Naive B cell (primary cell): ENCODE results near the gene SHISA3. TPM values are rescaled to one million over a fixed set of nuclear protein-coding genes. Genes with fewer than 3 reads are reported as not detected.

Experiments used
- ATAC-seq, 2 donors: fragments of 150-1000 bp; cut with Tn5 transposase; 2 replicates each; pipeline ENCODE4 v1.10.0; 2021; ENCODE audit warnings: low read depth in 2 of 2, mild to moderate bottlenecking in 2 of 2, moderate library complexity in 2 of 2
- DNase-seq: peaks from one replicate; pipeline ENCODE4 v3.0.0; 2022
- H3K27ac Mint-ChIP-seq, 6 donors: one replicate each; pipeline ENCODE4 v1.8.0; 2020 to 2022; ENCODE audit warnings: mild to moderate bottlenecking in 6 of 6, mixed read lengths in 6 of 6, moderate library complexity in 5 of 6, inconsistent platforms in 2 of 6
- H3K27me3 Mint-ChIP-seq, 3 donors: one replicate each; pipeline ENCODE4 v1.8.0; 2021 to 2022; ENCODE audit warnings: mixed read lengths in 3 of 3, mild to moderate bottlenecking in 1 of 3
- H3K36me3 Mint-ChIP-seq, 2 donors: one replicate each; pipeline ENCODE4 v1.8.0; 2020 to 2022; ENCODE audit warnings: mixed read lengths in 2 of 2, inconsistent platforms in 1 of 2, mild to moderate bottlenecking in 1 of 2
- H3K4me1 Mint-ChIP-seq, 3 donors: one replicate each; pipeline ENCODE4 v1.8.0; 2020 to 2022; ENCODE audit warnings: mixed read lengths in 3 of 3, inconsistent platforms in 1 of 3, mild to moderate bottlenecking in 1 of 3, moderate library complexity in 1 of 3
- H3K4me3 Mint-ChIP-seq, 8 donors: one replicate each; pipeline ENCODE4 v1.8.0; 2020 to 2022; ENCODE audit warnings: mild to moderate bottlenecking in 8 of 8, mixed read lengths in 8 of 8, moderate library complexity in 8 of 8, inconsistent platforms in 2 of 8
- H3K9me3 Mint-ChIP-seq, 7 donors: one replicate each; pipeline ENCODE4 v1.8.0; 2020 to 2022; ENCODE audit warnings: mixed read lengths in 7 of 7, mild to moderate bottlenecking in 5 of 7, inconsistent platforms in 2 of 7, moderate library complexity in 1 of 7
- polyA plus RNA-seq, 6 donors: library from polyadenylated mRNA; unstranded; fragments of 300-500 nt; fragmentation: Illumina TruSeq; gene quantifications; one replicate each; pipeline ENCODE4 v1.2.3, GENCODE V29; 2021; ENCODE audit warnings: low read depth in 6 of 6

The SHISA3 gene
- not detected for polyA plus RNA-seq

- ATAC-seq (peak; percentile 47 to 59), DNase-seq (peak; percentile 9)
- Mint-ChIP-seq H3K36me3 (no peaks in the 10 kb centered on the region), H3K27me3 (peaks cover 46 to 61% (median 58%) of the 10 kb centered on the region in 3 donors), H3K27ac (peak within 1 kb of the TSS in 1 of 6 donors; percentile 73), H3K9me3 (no peaks in the 10 kb centered on the region), H3K4me1 (peaks cover 20 to 40% (median 35%) of the 10 kb centered on the region in 3 donors), H3K4me3 (peak within 1 kb of the TSS; percentile 84 to 94 (median 92))
Measured at GRCh38 chr4:42396752-42397634, at the start of gene SHISA3. Gene SHISA3 (plus strand): TSS chr4:42397488. CDS start chr4:42398057, 569 bp downstream.

GRCh38 chr4:42348247-42348646, 49.0 kb upstream of the SHISA3 start:
- no peak for DNase-seq
- H3K4me3 Mint-ChIP-seq: no peak overlapping the region
- H3K27ac Mint-ChIP-seq: no peak overlapping the region
- peaks cover 3 to 5% (median 5%) of the 10 kb centered on the region in 3 donors for H3K27me3 Mint-ChIP-seq
- H3K4me1 Mint-ChIP-seq: peaks cover 0 to 3% (median 0%) of the 10 kb centered on the region in 3 donors
- ATAC-seq: no peak
- peaks cover 0 to 3% (median 0%) of the 10 kb centered on the region in 7 donors for H3K9me3 Mint-ChIP-seq
- H3K36me3 Mint-ChIP-seq: no peaks in the 10 kb centered on the region

- Mint-ChIP-seq H3K4me1 (peaks cover 0 to 3% (median 0%) of the 10 kb centered on the region in 3 donors), H3K4me3 (no peak overlapping the region), H3K36me3 (no peaks in the 10 kb centered on the region), H3K27ac (no peak overlapping the region), H3K27me3 (peaks cover 3 to 6% (median 5%) of the 10 kb centered on the region in 3 donors), H3K9me3 (peaks cover 0 to 3% (median 0%) of the 10 kb centered on the region in 7 donors)
- no peak for DNase-seq
- no peak for ATAC-seq
Measured at GRCh38 chr4:42348692-42349091, 48.6 kb upstream of the SHISA3 start.

- H3K27ac Mint-ChIP-seq: no peak overlapping the region
- no peaks in the 10 kb centered on the region for H3K36me3 Mint-ChIP-seq
- ATAC-seq (no peak), DNase-seq (no peak)
- H3K27me3 Mint-ChIP-seq: peaks cover 15 to 26% (median 16%) of the 10 kb centered on the region in 3 donors
- H3K4me1 Mint-ChIP-seq: no peaks in the 10 kb centered on the region
- peaks cover 0 to 3% (median 0%) of the 10 kb centered on the region in 7 donors for H3K9me3 Mint-ChIP-seq
- H3K4me3 Mint-ChIP-seq: no peak overlapping the region
Measured at GRCh38 chr4:42350611-42351182, 46.6 kb upstream of the SHISA3 start.

- ATAC-seq (no peak), DNase-seq (no peak)
- Mint-ChIP-seq H3K27me3 (peaks cover 27 to 38% (median 29%) of the 10 kb centered on the region in 3 donors), H3K9me3 (peaks cover 0 to 3% (median 0%) of the 10 kb centered on the region in 7 donors), H3K27ac (no peak overlapping the region), H3K4me1 (peaks cover 0 to 2% (median 0%) of the 10 kb centered on the region in 3 donors), H3K36me3 (no peaks in the 10 kb centered on the region), H3K4me3 (no peak overlapping the region)
Measured at GRCh38 chr4:42352049-42352448, 45.2 kb upstream of the SHISA3 start.

- Mint-ChIP-seq H3K4me3 (no peak overlapping the region), H3K27me3 (peaks cover 45 to 51% (median 45%) of the 10 kb centered on the region in 3 donors)
Measured at GRCh38 chr4:42357325-42357724, 40.0 kb upstream of the SHISA3 start.

GRCh38 chr4:42359711-42360110, 37.6 kb upstream of the SHISA3 start:
- Mint-ChIP-seq H3K27me3 (peaks cover 39 to 43% (median 41%) of the 10 kb centered on the region in 3 donors), H3K27ac (no peak overlapping the region), H3K9me3 (peaks cover 0 to 7% (median 5%) of the 10 kb centered on the region in 7 donors), H3K4me1 (peaks cover 0 to 3% (median 0%) of the 10 kb centered on the region in 3 donors), H3K4me3 (no peak overlapping the region), H3K36me3 (no peaks in the 10 kb centered on the region)
- DNase-seq (no peak), ATAC-seq (no peak)

More at GRCh38 chr4:42357325-42357724, 40.0 kb upstream of the SHISA3 start:
- ATAC-seq: no peak
- Mint-ChIP-seq H3K4me1 (peaks cover 0 to 2% (median 0%) of the 10 kb centered on the region in 3 donors), H3K27ac (no peak overlapping the region), H3K9me3 (peaks cover 0 to 5% (median 0%) of the 10 kb centered on the region in 7 donors), H3K36me3 (no peaks in the 10 kb centered on the region)
- DNase-seq: no peak

GRCh38 chr4:42360256-42360669, 37.0 kb upstream of the SHISA3 start:
- DNase-seq (no peak), ATAC-seq (no peak)
- H3K27me3 Mint-ChIP-seq: peaks cover 36 to 43% (median 37%) of the 10 kb centered on the region in 3 donors
- H3K36me3 Mint-ChIP-seq: no peaks in the 10 kb centered on the region
- H3K9me3 Mint-ChIP-seq: peaks cover 0 to 7% (median 5%) of the 10 kb centered on the region in 7 donors
- H3K27ac Mint-ChIP-seq: peak overlapping the region in 1 of 6 donors; percentile 13
- H3K4me1 Mint-ChIP-seq: peaks cover 0 to 5% (median 0%) of the 10 kb centered on the region in 3 donors
- no peak overlapping the region for H3K4me3 Mint-ChIP-seq

- Mint-ChIP-seq H3K4me3 (no peak overlapping the region), H3K27me3 (peaks cover 24 to 35% (median 25%) of the 10 kb centered on the region in 3 donors), H3K36me3 (no peaks in the 10 kb centered on the region), H3K9me3 (peaks cover 0 to 7% (median 5%) of the 10 kb centered on the region in 7 donors), H3K4me1 (peaks cover 0 to 5% (median 0%) of the 10 kb centered on the region in 3 donors), H3K27ac (no peak overlapping the region)
- DNase-seq (no peak), ATAC-seq (no peak)
Measured at GRCh38 chr4:42361456-42361855, 35.8 kb upstream of the SHISA3 start.

- Mint-ChIP-seq H3K9me3 (peaks cover 0 to 7% (median 3%) of the 10 kb centered on the region in 7 donors), H3K4me3 (no peak overlapping the region), H3K27ac (no peak overlapping the region), H3K36me3 (no peaks in the 10 kb centered on the region), H3K4me1 (peaks cover 0 to 4% (median 0%) of the 10 kb centered on the region in 3 donors), H3K27me3 (peaks cover 16 to 34% (median 24%) of the 10 kb centered on the region in 3 donors)
- ATAC-seq (no peak), DNase-seq (no peak)
Measured at GRCh38 chr4:42362591-42362990, 34.7 kb upstream of the SHISA3 start.

GRCh38 chr4:42363614-42364013, 33.7 kb upstream of the SHISA3 start:
- no peaks in the 10 kb centered on the region for H3K36me3 Mint-ChIP-seq
- peaks cover 0 to 7% (median 3%) of the 10 kb centered on the region in 7 donors for H3K9me3 Mint-ChIP-seq
- no peak for ATAC-seq
- DNase-seq: no peak
- no peak overlapping the region for H3K27ac Mint-ChIP-seq
- H3K4me1 Mint-ChIP-seq: peaks cover 0 to 4% (median 0%) of the 10 kb centered on the region in 3 donors
- H3K4me3 Mint-ChIP-seq: no peak overlapping the region
- H3K27me3 Mint-ChIP-seq: peaks cover 8 to 29% (median 24%) of the 10 kb centered on the region in 3 donors

GRCh38 chr4:42364266-42365053, 32.8 kb upstream of the SHISA3 start:
- Mint-ChIP-seq H3K9me3 (peaks cover 0 to 7% (median 3%) of the 10 kb centered on the region in 7 donors), H3K27me3 (peaks cover 4 to 24% (median 19%) of the 10 kb centered on the region in 3 donors), H3K27ac (no peak overlapping the region), H3K4me3 (no peak overlapping the region), H3K4me1 (peaks cover 0 to 4% (median 0%) of the 10 kb centered on the region in 3 donors), H3K36me3 (no peaks in the 10 kb centered on the region)
- DNase-seq (no peak), ATAC-seq (no peak)

- no peak for DNase-seq
- no peak for ATAC-seq
- Mint-ChIP-seq H3K9me3 (peaks cover 0 to 7% (median 3%) of the 10 kb centered on the region in 7 donors), H3K4me1 (peaks cover 0 to 4% (median 0%) of the 10 kb centered on the region in 3 donors), H3K36me3 (no peaks in the 10 kb centered on the region), H3K4me3 (no peak overlapping the region), H3K27me3 (peaks cover 0 to 19% (median 18%) of the 10 kb centered on the region in 3 donors), H3K27ac (no peak overlapping the region)
Measured at GRCh38 chr4:42366959-42367358, 30.3 kb upstream of the SHISA3 start.
